Raji (cell line): ENCODE measurements around the gene BCAS2.

Experiments used
- POLR2A ChIP-seq: IDR thresholded peaks from 2 replicates; pipeline ENCODE4 v1.6.1; 2011; ENCODE audit warnings: low read depth, low read length, control low read depth; ENCODE audit not compliant: insufficient read depth

BCAS2 gene

DNA sequence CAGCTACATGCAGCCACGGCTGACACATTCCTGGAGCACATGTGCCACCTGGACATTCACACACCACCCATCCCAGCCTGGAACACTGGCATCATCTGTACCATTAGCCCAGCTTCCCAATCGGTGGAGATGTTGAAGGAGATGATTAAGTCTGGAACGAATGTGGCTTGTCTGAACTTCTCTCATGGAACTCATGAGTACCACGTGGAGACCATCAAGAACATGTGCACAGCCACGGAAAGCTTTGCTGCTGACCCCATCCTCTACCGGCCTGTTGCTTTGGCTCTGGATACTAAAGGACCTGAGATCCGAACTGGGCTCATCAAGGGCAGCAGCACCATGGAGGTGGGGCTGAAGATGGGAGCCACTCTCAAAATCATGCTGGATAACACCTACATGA lies 45.4 kb downstream of the BCAS2 start:
- no peak for TF ChIP-seq POLR2A

GRCh38 chr1:114535401-114535800 lies 46.0 kb downstream of the BCAS2 start:
- TF ChIP-seq POLR2A = no peak

- no peak for TF ChIP-seq POLR2A
These were observed 50.3 kb downstream of the BCAS2 start for GRCh38 chr1:114531094-114531493.

DNA sequence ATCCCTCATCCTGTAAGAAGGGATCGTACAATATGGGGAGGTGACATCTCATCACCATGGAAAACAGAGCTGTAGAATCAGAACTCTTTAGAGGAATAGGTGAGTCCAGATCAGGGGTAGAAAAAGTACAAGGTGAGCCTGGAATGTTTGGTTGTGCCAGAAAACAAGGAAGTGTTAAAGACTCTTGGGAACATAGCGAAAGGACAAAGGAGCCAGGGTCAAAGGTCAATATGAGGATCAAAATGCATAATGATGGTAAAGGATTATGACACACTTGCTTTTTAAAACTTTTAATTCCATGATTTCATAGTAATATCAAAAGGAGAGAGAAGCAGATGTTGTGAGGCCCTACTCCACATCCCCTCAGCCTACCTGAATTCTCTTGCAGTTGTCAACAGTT lies 51.2 kb downstream of the BCAS2 start:
- TF ChIP-seq POLR2A = no peak

GRCh38 chr1:114524944-114525343 lies 56.5 kb downstream of the BCAS2 start:
- TF ChIP-seq POLR2A = no peak

- no peak for TF ChIP-seq POLR2A
These were observed 59.2 kb downstream of the BCAS2 start for GRCh38 chr1:114522264-114522575.

GRCh38 chr1:114521396-114522263 lies 59.8 kb downstream of the BCAS2 start:
- TF ChIP-seq POLR2A = no peak
